Brain microvascular endothelial cell (primary cell): ENCODE measurements around the gene PHACTR1.
A peak's percentile ranks its signal among the peaks of the same experiment; 100 is the strongest.

Source experiments
- DNase-seq: peaks from one replicate; pipeline ENCODE4 v3.0.0-alpha.2; 2020
- H3K27ac ChIP-seq: fragments of 250-450 bp; sonication (Bioruptor Pico); 2 replicates; pipeline ENCODE4 v1.5.1; 2020; ENCODE audit warnings: mild to moderate bottlenecking, moderate library complexity
- H3K27me3 ChIP-seq: fragments of 250-450 bp; sonication (Bioruptor Pico); replicated peaks from 2 replicates; pipeline ENCODE4 v1.5.1; 2020; ENCODE audit warnings: mild to moderate bottlenecking
- H3K36me3 ChIP-seq: fragments of 250-450 bp; sonication (Bioruptor Pico); replicated peaks from 2 replicates; pipeline ENCODE4 v1.5.1; 2020; ENCODE audit warnings: mild to moderate bottlenecking
- H3K4me3 ChIP-seq: 2 replicates; pipeline ENCODE4 v1.5.1; 2011; ENCODE audit warnings: low read depth, mild to moderate bottlenecking, control low read depth, low read length, moderate library complexity
- in situ Hi-C: cut with HindIII; loops from 2 replicates; pipeline ENCODE4 v1.10.0; 2017; ENCODE audit warnings: low sequenced_read_pairs, low pct_ligation_motif_present
- TF ChIP-seq, protein P1 (sequence below): IDR thresholded peaks from 2 replicates; pipeline ENCODE4 v1.5.1; 2011; ENCODE audit warnings: low read depth, mild to moderate bottlenecking, moderate library complexity, low read length, control low read depth, inconsistent platforms; ENCODE audit errors: missing control alignments

PHACTR1 gene

DNA sequence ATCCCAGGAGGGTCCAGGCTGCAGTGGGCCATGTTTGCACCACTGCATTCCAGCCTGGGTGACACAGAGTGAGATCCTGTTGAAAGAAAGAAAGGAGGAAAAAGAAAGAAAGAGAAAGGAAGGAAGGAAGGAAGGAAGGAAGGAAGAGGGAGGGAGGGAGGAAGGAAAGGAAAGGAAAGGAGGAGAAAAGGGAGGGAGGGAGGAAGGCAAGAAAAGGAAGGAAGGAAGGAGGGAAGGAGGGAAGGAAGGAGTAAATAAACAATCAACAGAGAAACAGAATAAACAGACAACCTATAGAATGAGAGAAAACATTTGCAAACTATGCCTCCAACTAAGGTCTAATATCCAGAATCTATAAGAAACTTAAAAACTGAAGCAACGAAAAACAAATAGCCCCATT, 11.6 kb upstream of the PHACTR1 start:
- H3K27ac ChIP-seq, result no peak overlapping the region
- H3K4me3 ChIP-seq, result no peak overlapping the region
- H3K27me3 ChIP-seq, result no peaks in the 10 kb centered on the region
- in situ Hi-C loops, result no loop called here
- H3K36me3 ChIP-seq, result no peaks in the 10 kb centered on the region
- TF ChIP-seq, protein P1, sequence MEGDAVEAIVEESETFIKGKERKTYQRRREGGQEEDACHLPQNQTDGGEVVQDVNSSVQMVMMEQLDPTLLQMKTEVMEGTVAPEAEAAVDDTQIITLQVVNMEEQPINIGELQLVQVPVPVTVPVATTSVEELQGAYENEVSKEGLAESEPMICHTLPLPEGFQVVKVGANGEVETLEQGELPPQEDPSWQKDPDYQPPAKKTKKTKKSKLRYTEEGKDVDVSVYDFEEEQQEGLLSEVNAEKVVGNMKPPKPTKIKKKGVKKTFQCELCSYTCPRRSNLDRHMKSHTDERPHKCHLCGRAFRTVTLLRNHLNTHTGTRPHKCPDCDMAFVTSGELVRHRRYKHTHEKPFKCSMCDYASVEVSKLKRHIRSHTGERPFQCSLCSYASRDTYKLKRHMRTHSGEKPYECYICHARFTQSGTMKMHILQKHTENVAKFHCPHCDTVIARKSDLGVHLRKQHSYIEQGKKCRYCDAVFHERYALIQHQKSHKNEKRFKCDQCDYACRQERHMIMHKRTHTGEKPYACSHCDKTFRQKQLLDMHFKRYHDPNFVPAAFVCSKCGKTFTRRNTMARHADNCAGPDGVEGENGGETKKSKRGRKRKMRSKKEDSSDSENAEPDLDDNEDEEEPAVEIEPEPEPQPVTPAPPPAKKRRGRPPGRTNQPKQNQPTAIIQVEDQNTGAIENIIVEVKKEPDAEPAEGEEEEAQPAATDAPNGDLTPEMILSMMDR, result no peak
- no peak for DNase-seq

DNA sequence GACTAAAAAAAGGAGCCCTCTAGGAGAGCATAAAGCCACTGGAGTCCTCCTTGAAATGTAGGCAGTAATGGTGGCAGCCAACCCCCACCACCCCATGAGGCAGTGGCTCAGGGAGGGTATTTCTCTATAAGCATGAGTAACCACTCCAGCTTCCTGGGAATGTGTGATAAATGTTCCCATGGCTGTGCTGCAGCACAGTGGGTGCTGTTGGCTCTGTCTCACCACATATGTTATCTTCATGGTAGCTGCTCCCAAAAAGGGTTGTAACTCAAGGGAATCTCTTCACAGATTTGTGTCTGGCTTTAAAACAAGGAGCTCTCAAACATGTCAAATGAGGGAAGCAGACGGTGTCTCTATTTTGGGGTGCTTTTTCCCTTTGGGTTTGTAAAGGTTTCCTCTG, 7.5 kb upstream of the PHACTR1 start:
- Histone ChIP-seq H3K36me3 (no peaks in the 10 kb centered on the region), H3K27me3 (no peaks in the 10 kb centered on the region), H3K27ac (no peak overlapping the region), H3K4me3 (no peak overlapping the region)
- DNase-seq, result peak; percentile 43
- TF ChIP-seq, protein P1, result no peak
- in situ Hi-C loops, result no loop called here

GRCh38 chr6:12709556-12710232, 6.9 kb upstream of the PHACTR1 start:
- Histone ChIP-seq H3K27ac (no peak overlapping the region), H3K27me3 (no peaks in the 10 kb centered on the region), H3K4me3 (no peak overlapping the region), H3K36me3 (no peaks in the 10 kb centered on the region)
- no peak for DNase-seq
- in situ Hi-C loops, result no loop called here
- TF ChIP-seq, protein P1, result no peak

GRCh38 chr6:12710921-12711320, 5.6 kb upstream of the PHACTR1 start:
- no peaks in the 10 kb centered on the region for H3K36me3 ChIP-seq
- H3K27me3 ChIP-seq, result no peaks in the 10 kb centered on the region
- no peak for DNase-seq
- H3K27ac ChIP-seq, result no peak overlapping the region
- TF ChIP-seq, protein P1, result no peak
- no peak overlapping the region for H3K4me3 ChIP-seq
- in situ Hi-C loops, result no loop called here

GRCh38 chr6:12714022-12714421, 2.5 kb upstream of the PHACTR1 start:
- TF ChIP-seq, protein P1, result no peak
- DNase-seq, result no peak
- Histone ChIP-seq H3K4me3 (no peak overlapping the region), H3K36me3 (no peaks in the 10 kb centered on the region), H3K27ac (no peak overlapping the region), H3K27me3 (no peaks in the 10 kb centered on the region)
- in situ Hi-C loops, result no loop called here

- no peaks in the 10 kb centered on the region for H3K36me3 ChIP-seq
- in situ Hi-C loops, result no loop called here
- no peak overlapping the region for H3K27ac ChIP-seq
- TF ChIP-seq, protein P1, result no peak
- no peak for DNase-seq
- no peak overlapping the region for H3K4me3 ChIP-seq
- H3K27me3 ChIP-seq, result no peaks in the 10 kb centered on the region
These were observed 1.1 kb upstream of the PHACTR1 start for GRCh38 chr6:12715437-12715836.
